ENCODE measurements around the gene PRPF6.
A peak's percentile ranks its signal among the peaks of the same experiment; 100 is the strongest.
"Not testable (repeated sequence)": the region's sequence is repeated elsewhere in the genome, so short reads cannot be mapped to it uniquely, and the experiment has no call there.

PRPF6 gene

GRCh38 chr20:63973636-63974401, 7.1 kb upstream of the PRPF6 start:
- Mint-ChIP-seq H3K36me3 (peaks cover 27% of the 10 kb centered on the region), H3K4me3 (no peak overlapping the region), H3K9me3 (no peaks in the 10 kb centered on the region), H3K27me3 (no peaks in the 10 kb centered on the region), H3K27ac (peak overlapping the region; percentile 75), H3K4me1 (peaks cover 49% of the 10 kb centered on the region)
- ATAC-seq, result peak; percentile 81

GRCh38 chr20:63974402-63975200, 6.3 kb upstream of the PRPF6 start:
- Mint-ChIP-seq H3K4me3 (no peak overlapping the region), H3K36me3 (peaks cover 27% of the 10 kb centered on the region), H3K27me3 (no peaks in the 10 kb centered on the region), H3K9me3 (no peaks in the 10 kb centered on the region), H3K4me1 (peaks cover 46% of the 10 kb centered on the region), H3K27ac (peak overlapping the region; percentile 75)
- no peak for ATAC-seq

GRCh38 chr20:63976511-63976910, 4.4 kb upstream of the PRPF6 start:
- ATAC-seq, H3K4me3 Mint-ChIP-seq, H3K27me3 Mint-ChIP-seq, H3K9me3 Mint-ChIP-seq: not testable (repeated sequence)
- peaks cover 47% of the 10 kb centered on the region for H3K4me1 Mint-ChIP-seq
- peak overlapping the region; percentile 50 for H3K27ac Mint-ChIP-seq
- H3K36me3 Mint-ChIP-seq, result peaks cover 27% of the 10 kb centered on the region

GRCh38 chr20:63976980-63977738, 3.8 kb upstream of the PRPF6 start:
- Mint-ChIP-seq H3K27ac (peak overlapping the region; percentile 84), H3K4me3 (peak overlapping the region; percentile 22), H3K36me3 (peaks cover 32% of the 10 kb centered on the region), H3K27me3 (no peaks in the 10 kb centered on the region), H3K9me3 (no peaks in the 10 kb centered on the region), H3K4me1 (peaks cover 54% of the 10 kb centered on the region)
- ATAC-seq, result no peak

- no peak for ATAC-seq
Measured at GRCh38 chr20:63977739-63978276, 3.1 kb upstream of the PRPF6 start.

GRCh38 chr20:63978319-63979228, 2.4 kb upstream of the PRPF6 start:
- peak; percentile 61 for ATAC-seq
- H3K36me3 Mint-ChIP-seq, result peaks cover 44% of the 10 kb centered on the region
- peak overlapping the region; percentile 86 for H3K4me3 Mint-ChIP-seq
- H3K4me1 Mint-ChIP-seq, result peaks cover 62% of the 10 kb centered on the region
- no peaks in the 10 kb centered on the region for H3K27me3 Mint-ChIP-seq
- peak overlapping the region; percentile 84 for H3K27ac Mint-ChIP-seq
- H3K9me3 Mint-ChIP-seq, result no peaks in the 10 kb centered on the region

More at GRCh38 chr20:63977739-63978276, 3.1 kb upstream of the PRPF6 start:
- peak overlapping the region; percentile 86 for H3K4me3 Mint-ChIP-seq
- H3K9me3 Mint-ChIP-seq, result no peaks in the 10 kb centered on the region
- peak overlapping the region; percentile 84 for H3K27ac Mint-ChIP-seq
- H3K27me3 Mint-ChIP-seq, result no peaks in the 10 kb centered on the region
- H3K4me1 Mint-ChIP-seq, result peaks cover 60% of the 10 kb centered on the region
- H3K36me3 Mint-ChIP-seq, result peaks cover 38% of the 10 kb centered on the region

GRCh38 chr20:63979229-63979556, 1.7 kb upstream of the PRPF6 start:
- H3K4me3 Mint-ChIP-seq, result peak overlapping the region; percentile 86
- no peaks in the 10 kb centered on the region for H3K9me3 Mint-ChIP-seq
- ATAC-seq, result no peak
- peaks cover 38% of the 10 kb centered on the region for H3K36me3 Mint-ChIP-seq
- H3K4me1 Mint-ChIP-seq, result peaks cover 55% of the 10 kb centered on the region
- peak overlapping the region; percentile 84 for H3K27ac Mint-ChIP-seq
- no peaks in the 10 kb centered on the region for H3K27me3 Mint-ChIP-seq

- H3K9me3 Mint-ChIP-seq, result no peaks in the 10 kb centered on the region
- peak within 1 kb of the TSS; percentile 86 for H3K4me3 Mint-ChIP-seq
- peaks cover 39% of the 10 kb centered on the region for H3K36me3 Mint-ChIP-seq
- H3K4me1 Mint-ChIP-seq, result peaks cover 55% of the 10 kb centered on the region
- no peaks in the 10 kb centered on the region for H3K27me3 Mint-ChIP-seq
- peak within 1 kb of the TSS; percentile 84 for H3K27ac Mint-ChIP-seq
- ATAC-seq, result peak; percentile 75
Measured at GRCh38 chr20:63979557-63980316, 1.2 kb upstream of the PRPF6 start, which contains the start of gene SAMD10. Gene SAMD10, minus strand, starts transcription at chr20:63979642. Its CDS starts 175 bp downstream, at chr20:63979467.

- H3K4me1 Mint-ChIP-seq, result peaks cover 55% of the 10 kb centered on the region
- H3K27me3 Mint-ChIP-seq, result no peaks in the 10 kb centered on the region
- H3K36me3 Mint-ChIP-seq, result peaks cover 39% of the 10 kb centered on the region
- peak; percentile 49 for ATAC-seq
- no peaks in the 10 kb centered on the region for H3K9me3 Mint-ChIP-seq
- H3K27ac Mint-ChIP-seq, result peak overlapping the region; percentile 84
- H3K4me3 Mint-ChIP-seq, result peak overlapping the region; percentile 85
Measured at GRCh38 chr20:63980317-63980805, 571 bp upstream of the PRPF6 start.

GRCh38 chr20:63982937-63983336, 2.0 kb downstream of the PRPF6 start:
- Mint-ChIP-seq H3K4me1 (peaks cover 41% of the 10 kb centered on the region), H3K4me3 (peak overlapping the region; percentile 3), H3K36me3 (peaks cover 34% of the 10 kb centered on the region), H3K27ac (peak overlapping the region; percentile 6), H3K27me3 (no peaks in the 10 kb centered on the region), H3K9me3 (no peaks in the 10 kb centered on the region)
- ATAC-seq, result no peak

GRCh38 chr20:64000906-64001305, 20.0 kb downstream of the PRPF6 start:
- Mint-ChIP-seq H3K36me3 (peaks cover 52% of the 10 kb centered on the region), H3K27me3 (no peaks in the 10 kb centered on the region), H3K27ac (no peak overlapping the region), H3K9me3 (no peaks in the 10 kb centered on the region), H3K4me1 (peaks cover 5% of the 10 kb centered on the region), H3K4me3 (no peak overlapping the region)
- ATAC-seq, result no peak

- Mint-ChIP-seq H3K4me1 (peaks cover 5% of the 10 kb centered on the region), H3K27ac (no peak overlapping the region), H3K4me3 (no peak overlapping the region), H3K27me3 (no peaks in the 10 kb centered on the region), H3K36me3 (peaks cover 52% of the 10 kb centered on the region), H3K9me3 (no peaks in the 10 kb centered on the region)
- no peak for ATAC-seq
Measured at GRCh38 chr20:64001607-64002011, 20.7 kb downstream of the PRPF6 start.

GRCh38 chr20:64003960-64004725, 23.2 kb downstream of the PRPF6 start:
- no peak for ATAC-seq
- no peaks in the 10 kb centered on the region for H3K9me3 Mint-ChIP-seq
- peaks cover 58% of the 10 kb centered on the region for H3K36me3 Mint-ChIP-seq
- H3K4me3 Mint-ChIP-seq, result no peak overlapping the region
- H3K27me3 Mint-ChIP-seq, result no peaks in the 10 kb centered on the region
- H3K4me1 Mint-ChIP-seq, result peaks cover 5% of the 10 kb centered on the region
- H3K27ac Mint-ChIP-seq, result no peak overlapping the region

Data from stimulated activated memory B cell treated with anti-CD40 and anti-IgM and Interleukin-4, amounts not matched to agents 10 μg/mL and 1 μg/mL and 100 μg/mL, for 72 hours (primary cell).